ENCODE data around the gene NRP2.

DNA sequence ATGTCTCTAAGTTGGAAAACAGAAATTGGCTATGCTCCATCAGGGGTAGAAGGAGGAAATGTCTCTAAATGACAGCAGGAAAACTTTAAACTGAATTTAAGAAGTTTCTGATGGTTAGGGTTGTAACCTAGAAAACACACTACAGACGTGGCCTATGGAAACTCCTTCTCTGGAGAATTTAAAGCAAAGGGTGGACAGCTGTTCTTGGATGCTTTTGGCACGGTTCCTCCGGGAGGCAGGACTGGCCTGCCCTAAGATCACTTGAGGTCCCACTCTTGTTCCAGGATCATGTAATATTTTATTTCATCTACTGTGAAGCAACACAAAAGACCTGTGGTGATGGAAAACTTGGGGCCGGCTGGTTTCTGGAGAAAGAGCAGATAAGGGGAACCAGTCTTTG is 77.0 kb downstream of the NRP2 start:
- TF ChIP-seq TAF1 (IDR thresholded peaks at IDR 0.05; ENCODE audit: borderline replicate concordance, low read depth, low read length): no peak
- TF ChIP-seq POLR2AphosphoS5 (IDR thresholded peaks at IDR 0.05; ENCODE audit: low read depth, low read length): no peak
- TF ChIP-seq POLR2A (IDR thresholded peaks at IDR 0.05; ENCODE audit: low read depth, low read length): no peak
